Neuron (in vitro differentiated cells): ENCODE data around the gene DDHD1.
"Not testable (repeated sequence)": the region's sequence is repeated elsewhere in the genome, so short reads cannot be mapped to it uniquely, and the experiment has no call there.

Source experiments
- H2AFZ ChIP-seq: one replicate; pipeline ENCODE4 v1.6.1; 2013; ENCODE audit warnings: low read depth, mild to moderate bottlenecking, inconsistent platforms, low read length, moderate library complexity
- H3K27me3 ChIP-seq: one replicate; pipeline ENCODE4 v1.6.1; 2013; ENCODE audit warnings: low read length; ENCODE audit not compliant: insufficient read depth
- H3K36me3 ChIP-seq: one replicate; pipeline ENCODE4 v1.6.1; 2013; ENCODE audit warnings: low read length; ENCODE audit not compliant: insufficient read depth
- H3K4me1 ChIP-seq: one replicate; pipeline ENCODE4 v1.6.1; 2013; ENCODE audit warnings: low read length; ENCODE audit not compliant: insufficient read depth
- H3K4me3 ChIP-seq: 2 replicates; pipeline ENCODE4 v1.5.1; 2013; ENCODE audit warnings: mild to moderate bottlenecking, low read length, moderate library complexity
- H3K9me3 ChIP-seq: one replicate; pipeline ENCODE4 v1.6.1; 2013; ENCODE audit warnings: low read length

Gene DDHD1

GRCh38 chr14:53147208-53147607 is 5.9 kb downstream of the DDHD1 start:
- Histone ChIP-seq H3K4me1 (peaks cover 14% of the 10 kb centered on the region), H3K27me3 (no peaks in the 10 kb centered on the region), H2AFZ (no peak overlapping the region), H3K9me3 (peaks cover 6% of the 10 kb centered on the region), H3K4me3 (no peak overlapping the region), H3K36me3 (no peaks in the 10 kb centered on the region)

- Histone ChIP-seq H3K4me3 (no peak overlapping the region), H2AFZ (no peak overlapping the region), H3K27me3 (no peaks in the 10 kb centered on the region), H3K36me3 (no peaks in the 10 kb centered on the region), H3K9me3 (peaks cover 6% of the 10 kb centered on the region), H3K4me1 (peaks cover 14% of the 10 kb centered on the region)
Observed at GRCh38 chr14:53146739-53147138, 6.4 kb downstream of the DDHD1 start.

GRCh38 chr14:53144244-53144643 is 8.9 kb downstream of the DDHD1 start:
- H3K36me3 ChIP-seq: no peaks in the 10 kb centered on the region

GRCh38 chr14:53140585-53140984 is 12.5 kb downstream of the DDHD1 start:
- Histone ChIP-seq H3K36me3 (no peaks in the 10 kb centered on the region), H2AFZ (no peak overlapping the region), H3K4me3 (no peak overlapping the region), H3K27me3 (no peaks in the 10 kb centered on the region), H3K9me3 (peaks cover 16% of the 10 kb centered on the region), H3K4me1 (no peaks in the 10 kb centered on the region)

More at GRCh38 chr14:53144244-53144643, 8.9 kb downstream of the DDHD1 start:
- Histone ChIP-seq H3K4me1 (no peaks in the 10 kb centered on the region), H3K4me3 (no peak overlapping the region), H3K9me3 (peaks cover 11% of the 10 kb centered on the region), H3K27me3 (no peaks in the 10 kb centered on the region), H2AFZ (no peak overlapping the region)

GRCh38 chr14:53137568-53138203 is 15.4 kb downstream of the DDHD1 start:
- H2AFZ ChIP-seq: no peak overlapping the region
- no peaks in the 10 kb centered on the region for H3K36me3 ChIP-seq
- peaks cover 10% of the 10 kb centered on the region for H3K9me3 ChIP-seq
- H3K27me3 ChIP-seq: no peaks in the 10 kb centered on the region
- no peaks in the 10 kb centered on the region for H3K4me1 ChIP-seq
- no peak overlapping the region for H3K4me3 ChIP-seq

- H3K36me3 ChIP-seq, H3K4me3 ChIP-seq, H3K4me1 ChIP-seq, H2AFZ ChIP-seq, H3K9me3 ChIP-seq, H3K27me3 ChIP-seq: not testable (repeated sequence)
Observed at GRCh38 chr14:53130491-53130890, 22.6 kb downstream of the DDHD1 start.

- Histone ChIP-seq H3K27me3 (no peaks in the 10 kb centered on the region), H3K36me3 (no peaks in the 10 kb centered on the region), H3K4me1 (no peaks in the 10 kb centered on the region), H3K9me3 (peaks cover 6% of the 10 kb centered on the region), H2AFZ (no peak overlapping the region), H3K4me3 (no peak overlapping the region)
Observed at GRCh38 chr14:53128303-53129028, 24.7 kb downstream of the DDHD1 start.

- peaks cover 6% of the 10 kb centered on the region for H3K9me3 ChIP-seq
- H3K27me3 ChIP-seq: no peaks in the 10 kb centered on the region
- no peak overlapping the region for H2AFZ ChIP-seq
- no peak overlapping the region for H3K4me3 ChIP-seq
- H3K36me3 ChIP-seq: no peaks in the 10 kb centered on the region
- H3K4me1 ChIP-seq: no peaks in the 10 kb centered on the region
Observed at GRCh38 chr14:53127832-53128231, 25.3 kb downstream of the DDHD1 start.

- H3K27me3 ChIP-seq: no peaks in the 10 kb centered on the region
- H3K9me3 ChIP-seq: peaks cover 6% of the 10 kb centered on the region
- no peak overlapping the region for H2AFZ ChIP-seq
- H3K4me3 ChIP-seq: no peak overlapping the region
- H3K36me3 ChIP-seq: no peaks in the 10 kb centered on the region
- H3K4me1 ChIP-seq: no peaks in the 10 kb centered on the region
Observed at GRCh38 chr14:53127151-53127550, 26.0 kb downstream of the DDHD1 start.

- Histone ChIP-seq H3K27me3 (no peaks in the 10 kb centered on the region), H2AFZ (no peak overlapping the region), H3K4me1 (no peaks in the 10 kb centered on the region), H3K4me3 (no peak overlapping the region), H3K36me3 (no peaks in the 10 kb centered on the region), H3K9me3 (peaks cover 5% of the 10 kb centered on the region)
Observed at GRCh38 chr14:53126731-53127130, 26.4 kb downstream of the DDHD1 start.

- Histone ChIP-seq H3K27me3 (no peaks in the 10 kb centered on the region), H2AFZ (no peak overlapping the region), H3K4me1 (no peaks in the 10 kb centered on the region), H3K36me3 (no peaks in the 10 kb centered on the region), H3K4me3 (no peak overlapping the region), H3K9me3 (peaks cover 4% of the 10 kb centered on the region)
Observed at GRCh38 chr14:53124786-53125185, 28.3 kb downstream of the DDHD1 start.

GRCh38 chr14:53121419-53121818 is 31.7 kb downstream of the DDHD1 start:
- not testable (repeated sequence) for H3K9me3 ChIP-seq, H3K4me1 ChIP-seq, H3K27me3 ChIP-seq, H3K36me3 ChIP-seq, H3K4me3 ChIP-seq, H2AFZ ChIP-seq

- peak overlapping the region; percentile 10 for H3K4me3 ChIP-seq
- not testable (repeated sequence) for H2AFZ ChIP-seq, H3K9me3 ChIP-seq, H3K27me3 ChIP-seq, H3K4me1 ChIP-seq, H3K36me3 ChIP-seq
Observed at GRCh38 chr14:53117479-53117878, 35.6 kb downstream of the DDHD1 start.

GRCh38 chr14:53113989-53114388 is 39.1 kb downstream of the DDHD1 start:
- H3K36me3 ChIP-seq: no peaks in the 10 kb centered on the region
- H3K9me3 ChIP-seq: peaks cover 8% of the 10 kb centered on the region
- no peak overlapping the region for H2AFZ ChIP-seq
- no peaks in the 10 kb centered on the region for H3K27me3 ChIP-seq
- no peak overlapping the region for H3K4me3 ChIP-seq
- H3K4me1 ChIP-seq: peaks cover 8% of the 10 kb centered on the region
